NK-92 (cell line): ENCODE results near the gene CSAD.
"Not testable (repeated sequence)": the region's sequence is repeated elsewhere in the genome, so short reads cannot be mapped to it uniquely, and the experiment has no call there.

Experiments
- DNase-seq: peaks from one replicate; lab custom pipeline; 2025; ENCODE audit not compliant: unreplicated experiment; lab: John Stamatoyannopoulos, UW

Gene CSAD

GRCh38 chr12:53218551-53219291 is 38.0 kb upstream of the CSAD start:
- no peak for DNase-seq

GRCh38 chr12:53217931-53218307 is 37.2 kb upstream of the CSAD start:
- DNase-seq: no peak

- DNase-seq: no peak
Observed at GRCh38 chr12:53217051-53217930, 36.6 kb upstream of the CSAD start.

- no peak for DNase-seq
Observed at GRCh38 chr12:53215497-53215896, 34.8 kb upstream of the CSAD start.

GRCh38 chr12:53214687-53215455 is 34.1 kb upstream of the CSAD start:
- DNase-seq: no peak

DNA sequence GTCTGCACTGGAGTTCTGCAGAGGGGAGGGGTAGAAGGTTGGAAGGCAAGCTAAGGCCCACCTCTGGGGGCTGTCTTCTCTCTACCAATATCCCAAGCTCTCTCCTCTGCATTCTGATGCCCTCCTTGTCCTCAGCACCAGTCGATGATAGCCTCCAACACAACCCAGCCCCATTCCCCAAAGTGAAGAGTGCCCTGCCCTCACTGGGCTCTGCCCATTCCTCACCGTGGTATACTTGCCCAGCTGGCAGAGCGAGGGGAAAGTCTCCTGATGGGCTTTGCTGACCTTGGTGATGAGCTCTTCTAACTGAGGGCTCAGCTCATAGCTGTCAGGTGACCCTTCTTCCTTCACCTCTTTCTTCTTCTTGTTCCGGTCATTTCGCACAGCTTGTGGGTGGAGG is 33.5 kb upstream of the CSAD start:
- DNase-seq: no peak

DNA sequence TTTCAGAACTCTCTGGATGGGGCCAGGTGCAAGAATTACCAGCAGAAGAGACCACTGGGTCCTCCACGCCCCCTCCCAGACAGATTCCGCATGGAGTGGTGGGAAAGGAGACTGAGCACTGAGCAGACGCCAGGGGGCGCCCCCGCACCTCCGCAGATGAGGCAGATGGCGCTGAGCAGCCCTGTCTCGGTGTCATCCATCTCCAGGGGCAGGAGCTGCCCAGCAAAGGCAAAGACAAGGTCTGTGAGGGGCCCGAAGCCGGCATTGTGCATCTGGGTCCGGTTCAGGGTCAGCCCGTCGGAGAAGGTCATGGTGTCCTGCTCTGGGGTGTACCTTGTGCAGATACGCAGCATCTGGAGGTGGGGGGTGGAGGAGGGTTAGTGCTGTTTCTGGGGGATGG is 32.6 kb upstream of the CSAD start:
- DNase-seq: no peak

- DNase-seq: no peak
Observed at GRCh38 chr12:53212931-53213330, 32.2 kb upstream of the CSAD start.

GRCh38 chr12:53211476-53212381 is 31.0 kb upstream of the CSAD start:
- no peak for DNase-seq

- no peak for DNase-seq
Observed at GRCh38 chr12:53210843-53211242, 30.1 kb upstream of the CSAD start.

DNA sequence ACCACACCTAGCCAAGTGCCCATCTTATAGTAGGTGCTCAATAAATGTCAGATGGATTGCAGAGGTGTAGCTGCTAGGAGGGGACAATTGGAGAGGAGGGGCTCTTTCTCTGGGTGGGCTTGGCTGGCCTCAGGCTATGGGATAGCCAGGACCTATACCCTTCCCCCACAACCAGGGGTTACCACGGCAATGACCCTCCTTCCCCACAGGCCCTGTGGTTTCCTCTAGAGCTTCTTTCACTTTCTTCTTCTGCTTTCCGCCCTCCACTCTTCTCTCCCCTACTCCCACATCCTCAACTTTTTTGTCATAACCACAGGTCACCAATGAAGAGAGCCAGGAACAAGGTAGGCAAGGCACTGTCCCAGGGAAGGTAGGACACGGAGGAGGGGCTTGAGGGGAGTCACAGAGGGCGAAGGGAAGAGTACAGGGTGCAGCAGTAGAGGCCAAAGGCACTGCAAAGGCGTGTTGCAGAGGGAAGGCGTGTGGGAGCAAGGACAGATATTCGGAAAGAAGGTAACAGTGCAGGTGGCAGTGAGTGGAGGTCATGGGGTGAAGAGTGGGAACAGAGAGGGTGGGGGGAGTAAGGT is 28.2 kb upstream of the CSAD start:
- DNase-seq: no peak

DNA sequence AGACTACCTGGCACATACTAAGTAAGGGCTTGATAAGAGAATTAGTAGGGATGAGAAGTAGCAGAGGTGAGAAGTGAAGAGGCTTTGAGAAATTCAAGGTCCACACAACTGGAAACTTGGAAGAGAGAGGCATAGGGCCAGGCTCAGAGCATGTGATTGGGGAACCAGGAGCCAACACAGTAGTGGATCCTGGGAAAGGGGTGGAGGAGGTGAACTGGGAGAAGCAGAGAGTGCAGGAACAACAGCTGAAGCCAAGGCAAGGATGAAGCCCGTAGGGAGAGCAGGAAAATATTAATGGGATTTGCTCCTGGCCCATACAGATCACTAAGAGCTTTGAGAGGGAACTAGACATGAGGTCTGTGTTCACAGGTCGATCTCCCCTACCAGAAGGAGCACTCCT is 27.7 kb upstream of the CSAD start:
- DNase-seq: no peak

GRCh38 chr12:53207042-53207441 is 26.3 kb upstream of the CSAD start, which contains the start of gene ITGB7:
TSS of gene ITGB7 (minus strand) at chr12:53207251. CDS start at chr12:53200443, 6,808 bp downstream.
- DNase-seq: no peak

DNA sequence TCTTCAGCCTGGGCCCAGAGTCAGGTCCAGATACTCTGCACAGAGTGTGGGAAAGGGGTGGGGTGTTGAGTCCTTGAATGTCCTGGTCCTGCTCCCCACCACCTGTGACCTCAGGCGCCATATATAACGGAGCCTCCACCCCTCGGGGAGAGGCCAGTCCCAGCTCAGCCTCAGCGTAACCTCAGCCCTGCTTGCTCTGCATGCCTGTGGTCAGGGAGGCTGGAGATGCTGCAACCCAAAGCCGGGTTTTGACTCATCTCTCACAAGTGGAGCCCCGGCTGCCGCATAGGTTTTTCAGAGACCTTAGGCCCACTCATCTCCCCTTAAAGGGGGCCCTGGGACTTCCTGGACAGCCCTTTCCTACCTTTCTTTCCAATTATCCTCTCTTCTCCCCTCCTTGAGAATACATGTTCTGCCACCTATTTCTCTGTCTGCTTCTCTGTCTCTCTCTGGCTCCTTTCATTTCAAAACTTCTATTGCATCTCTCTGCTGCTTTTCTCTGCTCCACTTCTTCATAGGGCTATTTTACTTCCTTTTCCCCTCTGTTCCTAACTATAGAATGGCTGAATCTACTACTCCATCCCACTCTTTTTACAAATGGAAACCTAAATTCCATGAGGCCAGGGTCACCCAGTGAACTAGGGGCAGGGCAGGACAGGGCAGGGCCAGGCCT is 25.2 kb upstream of the CSAD start:
- DNase-seq: no peak

GRCh38 chr12:53204351-53204750 is 23.6 kb upstream of the CSAD start:
- DNase-seq: no peak

GRCh38 chr12:53202316-53202715 is 21.6 kb upstream of the CSAD start:
- not testable (repeated sequence) for DNase-seq

- no peak for DNase-seq
Observed at GRCh38 chr12:53201639-53202038, 20.9 kb upstream of the CSAD start.

GRCh38 chr12:53201177-53201541 is 20.4 kb upstream of the CSAD start:
- DNase-seq: no peak

DNA sequence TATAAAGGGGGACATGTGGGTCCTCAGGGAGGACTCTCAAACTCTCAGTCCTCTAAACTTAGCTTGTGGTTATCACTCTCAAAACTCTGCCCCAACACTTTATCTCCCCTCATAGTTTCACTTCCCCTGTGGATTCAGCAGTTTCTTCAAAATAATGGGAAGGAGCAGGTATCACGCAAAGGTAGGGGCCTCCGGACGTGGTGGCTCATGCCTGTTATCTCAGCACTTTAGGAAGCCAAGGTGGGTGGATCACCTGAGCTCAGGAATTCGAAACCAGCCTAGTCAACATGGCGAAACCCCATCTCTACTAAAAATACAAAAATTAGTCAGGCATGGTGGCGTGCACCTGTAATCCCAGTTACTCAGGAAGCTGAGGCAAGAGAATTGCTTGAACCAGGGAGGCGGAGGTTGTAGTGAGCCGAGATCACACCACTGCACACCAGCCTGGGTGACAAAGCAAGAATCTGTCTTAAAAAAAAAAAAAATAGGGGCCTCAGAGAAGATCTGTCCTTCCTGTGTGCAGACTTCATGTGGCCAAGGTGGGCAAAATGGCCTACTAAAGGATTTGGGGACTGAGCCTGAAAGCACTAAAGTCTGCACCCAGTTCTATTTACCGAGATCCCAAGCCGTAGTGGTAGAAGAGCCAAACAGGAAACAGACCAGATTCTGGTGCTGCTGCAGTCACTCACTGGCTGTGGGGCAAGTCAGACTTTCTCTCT is 19.9 kb upstream of the CSAD start:
- DNase-seq: no peak
